Keratinocyte (primary cell): ENCODE measurements around the gene SLC26A2. TPM values are rescaled to one million over a fixed set of nuclear protein-coding genes. Genes with fewer than 3 reads are reported as not detected.

Experiments used
- DNase-seq: peaks from one replicate; pipeline ENCODE4 v3.0.0-alpha.2; 2011; ENCODE audit warnings: low read depth, missing footprints, low spot score
- FAIRE-seq: peaks from 2 replicates; lab custom pipeline; 2011; peaks lifted over from hg19 to GRCh38; lab: Jason Lieb, UNC
- H2AFZ ChIP-seq: 2 replicates; pipeline ENCODE4 v1.6.0; 2012; ENCODE audit warnings: low read length, control low read depth, inconsistent platforms; ENCODE audit not compliant: control insufficient read depth
- H3K27ac ChIP-seq: 2 replicates; pipeline ENCODE4 v1.5.1; 2011; ENCODE audit warnings: low read length; ENCODE audit not compliant: control insufficient read depth, insufficient read depth
- H3K27me3 ChIP-seq: 3 replicates; pipeline ENCODE4 v1.6.0; 2011; ENCODE audit warnings: low read length; ENCODE audit not compliant: control insufficient read depth, insufficient read depth; ENCODE audit errors: extremely low read depth
- H3K36me3 ChIP-seq, 2 experiments: 2 replicates in 1 of 2; 3 replicates in 1 of 2; pipeline ENCODE4 v1.5.1; 2011; ENCODE audit warnings: low read length in 2 of 2, mild to moderate bottlenecking in 1 of 2; ENCODE audit not compliant: control insufficient read depth in 2 of 2, insufficient read depth in 2 of 2; ENCODE audit errors: extremely low read depth in 1 of 2
- H3K4me1 ChIP-seq: 3 replicates; pipeline ENCODE4 v1.5.1; 2011; ENCODE audit warnings: low read length; ENCODE audit not compliant: control insufficient read depth, insufficient read depth; ENCODE audit errors: extremely low read depth
- H3K4me2 ChIP-seq: 3 replicates; pipeline ENCODE4 v1.6.0; 2011; ENCODE audit warnings: low read depth, low read length; ENCODE audit not compliant: control insufficient read depth, insufficient read depth; ENCODE audit errors: extremely low read depth
- H3K4me3 ChIP-seq, 3 experiments: fragments of 200-600 bp in 1 of 3; sonication (generic) in 1 of 3; 2 replicates in 2 of 3; 3 replicates in 1 of 3; pipeline ENCODE4 v1.5.1; 2011 to 2016; ENCODE audit warnings: low read length in 3 of 3, mild to moderate bottlenecking in 3 of 3, control low read depth in 2 of 3, inconsistent platforms in 1 of 3, low read depth in 1 of 3, mixed read lengths in 1 of 3, mixed run types in 1 of 3, moderate library complexity in 1 of 3; ENCODE audit not compliant: control insufficient read depth in 2 of 3, insufficient read depth in 2 of 3; ENCODE audit errors: extremely low read depth in 1 of 3
- H3K79me2 ChIP-seq: 2 replicates; pipeline ENCODE4 v1.6.0; 2012; ENCODE audit warnings: low read length; ENCODE audit not compliant: control insufficient read depth, insufficient read depth
- H3K9ac ChIP-seq: 3 replicates; pipeline ENCODE4 v1.6.0; 2011; ENCODE audit warnings: low read length; ENCODE audit not compliant: control insufficient read depth, insufficient read depth; ENCODE audit errors: extremely low read depth
- H3K9me1 ChIP-seq: 3 replicates; pipeline ENCODE4 v1.6.0; 2011; ENCODE audit warnings: low read length; ENCODE audit not compliant: control insufficient read depth, insufficient read depth; ENCODE audit errors: extremely low read depth
- H3K9me3 ChIP-seq: 2 replicates; pipeline ENCODE4 v1.5.1; 2012; ENCODE audit warnings: low read depth, low read length; ENCODE audit not compliant: control insufficient read depth
- H4K20me1 ChIP-seq: 3 replicates; pipeline ENCODE4 v1.6.0; 2011; ENCODE audit warnings: low read length; ENCODE audit not compliant: control insufficient read depth, insufficient read depth; ENCODE audit errors: extremely low read depth
- EZH2 ChIP-seq: IDR thresholded peaks from one replicate; pipeline ENCODE4 v1.6.1; 2012; ENCODE audit warnings: inconsistent platforms, mild to moderate bottlenecking, low read length, moderate library complexity
- dilution Hi-C: fragments of 300-500 bp; cut with MboI; formaldehyde crosslinking; loops from one replicate; pipeline ENCODE4 v1.7.0; 2020; ENCODE audit warnings: low sequenced_read_pairs; ENCODE audit not compliant: extremely low pct_ligation_motif_present
- polyA plus RNA-seq, 5 experiments: library from polyadenylated mRNA; depleted of rRNA in 3 of 5; stranded (reverse) in 3 of 5; stranded (forward) in 1 of 5; unstranded in 1 of 5; fragments of >200 nt; gene quantifications; 1 replicate in 1 of 5; 2 replicates in 3 of 5; 3 replicates in 1 of 5; pipeline versions ENCODE4 v1.2.1 to v1.2.3, GENCODE V29; 2011 to 2012; ENCODE audit warnings: missing spikeins in 2 of 5, low read depth in 1 of 5, low replicate concordance in 1 of 5
- TF ChIP-seq, protein P1 (sequence below), 3 experiments: IDR thresholded peaks in 1 of 3; conservative IDR thresholded peaks in 1 of 3; optimal IDR thresholded peaks in 1 of 3; 2 replicates in 2 of 3; 3 replicates in 1 of 3; pipeline versions ENCODE3 to v1.5.1; 2011; ENCODE audit warnings: low read length in 3 of 3, mild to moderate bottlenecking in 3 of 3, moderate library complexity in 2 of 3, control low read depth in 1 of 3, inconsistent platforms in 1 of 3; ENCODE audit not compliant: insufficient read depth in 2 of 3; ENCODE audit errors: extremely low read depth in 1 of 3

The SLC26A2 gene
- polyA plus RNA-seq, 1 donor (not counting 4 experiments of a cell fraction or from before 2014, with no cell fraction given), result 10.3 TPM

DNA sequence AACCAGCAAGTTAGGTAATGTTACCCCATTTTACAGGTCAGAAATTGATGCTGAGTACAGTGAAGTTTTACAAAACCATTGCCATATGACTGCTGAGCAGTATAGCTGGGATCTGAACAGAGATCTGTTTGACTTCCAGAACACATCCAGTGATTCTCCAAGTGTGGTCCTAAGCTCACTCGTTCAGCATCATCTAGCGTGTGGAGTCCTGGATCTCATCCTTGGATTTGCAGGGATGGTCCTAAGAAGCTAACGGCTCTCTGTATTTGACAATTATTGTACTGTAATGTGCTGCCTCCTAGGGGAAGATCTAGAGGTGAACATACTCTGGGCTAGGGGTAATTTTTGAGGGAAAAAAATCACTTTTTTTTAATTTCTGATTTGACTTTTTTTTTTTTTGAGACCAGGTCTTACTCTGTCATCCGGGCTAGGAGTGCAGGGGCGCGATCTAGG, 1.4 kb downstream of the SLC26A2 start:
- no peak overlapping the region for H3K9ac ChIP-seq
- no peaks in the 10 kb centered on the region for H3K9me3 ChIP-seq
- dilution Hi-C loops, result loop anchor here (25.0 kb wide), 1 partner anchor 100 kb away; no protein-coding TSS in a partner anchor
- peaks cover 2% of the 10 kb centered on the region for H3K79me2 ChIP-seq
- FAIRE-seq, result peak; percentile 76
- H3K9me1 ChIP-seq, result no peaks in the 10 kb centered on the region
- H2AFZ ChIP-seq, result no peak overlapping the region
- no peak overlapping the region for H3K27ac ChIP-seq
- peak overlapping the region; percentile 70 for H3K4me2 ChIP-seq
- H4K20me1 ChIP-seq, result no peaks in the 10 kb centered on the region
- H3K4me3 ChIP-seq, result no peak overlapping the region
- H3K27me3 ChIP-seq, result no peaks in the 10 kb centered on the region
- peaks cover 16% of the 10 kb centered on the region for H3K4me1 ChIP-seq
- TF ChIP-seq, protein P1, sequence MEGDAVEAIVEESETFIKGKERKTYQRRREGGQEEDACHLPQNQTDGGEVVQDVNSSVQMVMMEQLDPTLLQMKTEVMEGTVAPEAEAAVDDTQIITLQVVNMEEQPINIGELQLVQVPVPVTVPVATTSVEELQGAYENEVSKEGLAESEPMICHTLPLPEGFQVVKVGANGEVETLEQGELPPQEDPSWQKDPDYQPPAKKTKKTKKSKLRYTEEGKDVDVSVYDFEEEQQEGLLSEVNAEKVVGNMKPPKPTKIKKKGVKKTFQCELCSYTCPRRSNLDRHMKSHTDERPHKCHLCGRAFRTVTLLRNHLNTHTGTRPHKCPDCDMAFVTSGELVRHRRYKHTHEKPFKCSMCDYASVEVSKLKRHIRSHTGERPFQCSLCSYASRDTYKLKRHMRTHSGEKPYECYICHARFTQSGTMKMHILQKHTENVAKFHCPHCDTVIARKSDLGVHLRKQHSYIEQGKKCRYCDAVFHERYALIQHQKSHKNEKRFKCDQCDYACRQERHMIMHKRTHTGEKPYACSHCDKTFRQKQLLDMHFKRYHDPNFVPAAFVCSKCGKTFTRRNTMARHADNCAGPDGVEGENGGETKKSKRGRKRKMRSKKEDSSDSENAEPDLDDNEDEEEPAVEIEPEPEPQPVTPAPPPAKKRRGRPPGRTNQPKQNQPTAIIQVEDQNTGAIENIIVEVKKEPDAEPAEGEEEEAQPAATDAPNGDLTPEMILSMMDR (optimal IDR thresholded peaks at IDR 0.05 in 1 of 3, IDR thresholded peaks at IDR 0.05 in 1 of 3, conservative IDR thresholded peaks at IDR 0.05 in 1 of 3; ENCODE audit: extremely low read depth in 1 of 3, insufficient read depth in 2 of 3, low read length in 3 of 3), result peak; percentile 43 to 69 (median 49)
- TF ChIP-seq EZH2, result no peak
- no peak for DNase-seq
- H3K36me3 ChIP-seq, result no peaks in the 10 kb centered on the region

DNA sequence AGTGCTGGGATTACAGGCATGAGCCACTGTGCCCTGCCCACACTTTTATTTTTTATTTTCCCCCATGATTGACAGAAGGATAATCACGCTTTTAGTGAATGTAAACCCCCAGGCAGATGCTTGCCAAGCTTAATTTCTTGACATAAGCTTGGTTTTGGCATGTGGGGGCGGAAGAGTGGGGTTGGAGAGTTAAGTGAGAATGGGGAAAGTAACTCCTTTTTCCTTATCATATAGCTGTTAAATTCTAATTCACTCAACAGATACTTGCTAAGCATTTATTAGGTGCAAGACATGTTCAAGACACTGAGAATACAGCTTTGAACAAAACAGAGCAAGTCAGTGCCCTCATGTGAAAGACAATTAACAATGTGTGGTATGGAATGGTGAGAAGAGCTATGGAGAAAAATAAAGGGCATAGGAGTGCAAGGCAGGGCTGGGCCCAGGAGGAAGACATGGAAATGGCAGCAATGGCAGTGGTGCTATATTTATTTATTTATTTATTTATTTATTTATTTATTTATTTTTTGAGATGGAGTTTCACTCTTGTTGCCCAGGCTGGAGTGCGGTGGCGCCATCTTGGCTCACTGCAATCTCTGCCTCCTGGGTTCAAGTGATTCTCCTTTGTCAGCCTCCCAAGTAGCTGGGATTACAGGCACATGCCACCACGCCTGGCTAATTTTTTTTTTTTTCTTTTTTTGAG, 2.2 kb downstream of the SLC26A2 start:
- no peak overlapping the region for H3K4me3 ChIP-seq
- no peak for TF ChIP-seq EZH2
- TF ChIP-seq, protein P1 (optimal IDR thresholded peaks at IDR 0.05 in 1 of 3, IDR thresholded peaks at IDR 0.05 in 1 of 3, conservative IDR thresholded peaks at IDR 0.05 in 1 of 3; ENCODE audit: extremely low read depth in 1 of 3, insufficient read depth in 2 of 3, low read length in 3 of 3), result no peak
- DNase-seq, result no peak

More for the DNA sequence above, 2.2 kb downstream of the SLC26A2 start:
- dilution Hi-C loops, result loop anchor here (25.0 kb wide), 1 partner anchor 100 kb away; no protein-coding TSS in a partner anchor
- FAIRE-seq, result no peak
- Histone ChIP-seq H3K27ac (no peak overlapping the region), H3K36me3 (no peaks in the 10 kb centered on the region), H3K79me2 (peaks cover 2% of the 10 kb centered on the region), H3K9me1 (no peaks in the 10 kb centered on the region), H4K20me1 (no peaks in the 10 kb centered on the region), H3K9me3 (no peaks in the 10 kb centered on the region), H3K9ac (no peak overlapping the region), H2AFZ (no peak overlapping the region), H3K27me3 (no peaks in the 10 kb centered on the region), H3K4me2 (no peak overlapping the region), H3K4me1 (peaks cover 16% of the 10 kb centered on the region)
